ENCODE data around the gene NLRC5. TPM values are rescaled to one million over a fixed set of nuclear protein-coding genes. Genes with fewer than 3 reads are reported as not detected.
A peak's percentile ranks its signal among the peaks of the same experiment; 100 is the strongest.

The NLRC5 gene
- total RNA-seq, 2 donors from 2014 or later: 78.1 to 79.7 TPM

DNA sequence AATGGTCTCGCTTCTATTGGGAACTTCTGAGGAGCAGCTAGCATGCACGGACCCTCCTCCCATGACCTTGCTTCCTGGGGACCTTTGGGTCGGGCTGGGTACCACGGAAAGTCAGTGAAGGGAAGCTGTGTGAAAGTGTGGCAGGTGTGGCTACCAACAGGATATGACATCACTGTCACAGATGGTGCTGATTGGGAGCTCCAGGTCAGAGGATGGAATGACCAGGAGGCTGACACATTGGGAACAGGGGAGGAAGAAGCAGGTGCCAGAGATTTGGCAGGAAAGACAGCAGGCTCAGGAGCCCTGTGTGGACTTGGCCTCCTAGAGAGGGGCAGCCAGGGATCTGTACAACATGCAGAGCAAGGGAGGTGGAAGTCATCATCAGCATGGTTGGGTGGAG is 137.1 kb downstream of the NLRC5 start:
- intact Hi-C loops (cut with DNase I): loop anchor here (2.0 kb wide), 1 partner anchor 28 kb away; no protein-coding TSS in a partner anchor
- Histone ChIP-seq H3K36me3 (no peaks in the 10 kb centered on the region), H3K9me3 (no peaks in the 10 kb centered on the region), H3K27me3 (no peaks in the 10 kb centered on the region), H3K9ac (ENCODE audit: low read depth in 2 of 2, low read length in 2 of 2) (no peak overlapping the region), H3K4me3 (no peak overlapping the region), H3K4me1 (peaks cover 3% of the 10 kb centered on the region), H3K27ac (no peak overlapping the region)
- TF ChIP-seq, protein P1, sequence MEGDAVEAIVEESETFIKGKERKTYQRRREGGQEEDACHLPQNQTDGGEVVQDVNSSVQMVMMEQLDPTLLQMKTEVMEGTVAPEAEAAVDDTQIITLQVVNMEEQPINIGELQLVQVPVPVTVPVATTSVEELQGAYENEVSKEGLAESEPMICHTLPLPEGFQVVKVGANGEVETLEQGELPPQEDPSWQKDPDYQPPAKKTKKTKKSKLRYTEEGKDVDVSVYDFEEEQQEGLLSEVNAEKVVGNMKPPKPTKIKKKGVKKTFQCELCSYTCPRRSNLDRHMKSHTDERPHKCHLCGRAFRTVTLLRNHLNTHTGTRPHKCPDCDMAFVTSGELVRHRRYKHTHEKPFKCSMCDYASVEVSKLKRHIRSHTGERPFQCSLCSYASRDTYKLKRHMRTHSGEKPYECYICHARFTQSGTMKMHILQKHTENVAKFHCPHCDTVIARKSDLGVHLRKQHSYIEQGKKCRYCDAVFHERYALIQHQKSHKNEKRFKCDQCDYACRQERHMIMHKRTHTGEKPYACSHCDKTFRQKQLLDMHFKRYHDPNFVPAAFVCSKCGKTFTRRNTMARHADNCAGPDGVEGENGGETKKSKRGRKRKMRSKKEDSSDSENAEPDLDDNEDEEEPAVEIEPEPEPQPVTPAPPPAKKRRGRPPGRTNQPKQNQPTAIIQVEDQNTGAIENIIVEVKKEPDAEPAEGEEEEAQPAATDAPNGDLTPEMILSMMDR (IDR thresholded peaks at IDR 0.05): no peak
- no peak for DNase-seq

- Histone ChIP-seq H3K9ac (ENCODE audit: low read depth in 2 of 2, low read length in 2 of 2) (no peak overlapping the region), H3K4me3 (no peak overlapping the region), H3K4me1 (peaks cover 11% of the 10 kb centered on the region), H3K9me3 (no peaks in the 10 kb centered on the region), H3K27ac (no peak overlapping the region), H3K27me3 (no peaks in the 10 kb centered on the region), H3K36me3 (no peaks in the 10 kb centered on the region)
- TF ChIP-seq, protein P1 (IDR thresholded peaks at IDR 0.05): no peak
- no peak for DNase-seq
- intact Hi-C loops (cut with DNase I): loop anchor here (2.0 kb wide), 1 partner anchor 28 kb away; no protein-coding TSS in a partner anchor
Measured at GRCh38 chr16:57127037-57127763, 137.8 kb downstream of the NLRC5 start.

GRCh38 chr16:57127836-57128235 is 138.5 kb downstream of the NLRC5 start:
- H3K9me3 ChIP-seq: no peaks in the 10 kb centered on the region
- TF ChIP-seq, protein P1 (IDR thresholded peaks at IDR 0.05): no peak
- H3K27ac ChIP-seq: no peak overlapping the region
- H3K27me3 ChIP-seq: no peaks in the 10 kb centered on the region
- H3K9ac ChIP-seq (ENCODE audit: low read depth in 2 of 2, low read length in 2 of 2): no peak overlapping the region
- intact Hi-C loops (cut with DNase I): loop anchor here (2.0 kb wide), 1 partner anchor 29 kb away; no protein-coding TSS in a partner anchor
- no peak overlapping the region for H3K4me3 ChIP-seq
- H3K4me1 ChIP-seq: peaks cover 15% of the 10 kb centered on the region
- no peak for DNase-seq
- H3K36me3 ChIP-seq: no peaks in the 10 kb centered on the region

- H3K4me3 ChIP-seq: no peak overlapping the region
- no peaks in the 10 kb centered on the region for H3K36me3 ChIP-seq
- DNase-seq: no peak
- H3K4me1 ChIP-seq: peaks cover 23% of the 10 kb centered on the region
- no peaks in the 10 kb centered on the region for H3K9me3 ChIP-seq
- H3K9ac ChIP-seq (ENCODE audit: low read depth in 2 of 2, low read length in 2 of 2): no peak overlapping the region
- H3K27ac ChIP-seq: no peak overlapping the region
- intact Hi-C loops (cut with DNase I): no loop called here
- no peaks in the 10 kb centered on the region for H3K27me3 ChIP-seq
- TF ChIP-seq, protein P1 (IDR thresholded peaks at IDR 0.05): no peak
Measured at GRCh38 chr16:57128771-57129389, 139.5 kb downstream of the NLRC5 start.

DNA sequence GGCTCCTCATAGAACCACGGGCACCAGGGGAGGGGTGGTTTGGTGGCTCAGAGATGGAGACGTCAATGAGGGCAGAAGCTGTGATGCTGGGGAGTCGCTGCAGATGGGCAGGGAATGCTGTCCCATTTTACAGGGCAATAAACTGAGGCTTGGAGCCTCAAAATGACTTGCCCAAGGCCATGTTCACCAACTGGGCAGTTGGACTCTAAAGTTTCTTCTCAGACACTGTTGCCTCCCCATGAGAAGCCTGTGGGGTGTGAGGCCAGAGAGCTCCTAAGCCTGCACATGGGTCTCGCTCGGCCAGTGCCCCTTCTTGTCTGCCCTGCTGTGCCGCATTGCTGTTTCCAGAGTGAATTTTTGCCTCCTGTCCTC is 141.6 kb downstream of the NLRC5 start:
- H3K27ac ChIP-seq: peak overlapping the region; percentile 83
- peak overlapping the region in 1 of 2 donors; percentile 68 for H3K9ac ChIP-seq (ENCODE audit: low read depth in 2 of 2, low read length in 2 of 2)

More for the DNA sequence above, 141.6 kb downstream of the NLRC5 start:
- Histone ChIP-seq H3K4me1 (peaks cover 39% of the 10 kb centered on the region), H3K4me3 (no peak overlapping the region), H3K9me3 (no peaks in the 10 kb centered on the region), H3K36me3 (no peaks in the 10 kb centered on the region), H3K27me3 (no peaks in the 10 kb centered on the region)
- TF ChIP-seq, protein P1 (IDR thresholded peaks at IDR 0.05): no peak
- no peak for DNase-seq
- intact Hi-C loops (cut with DNase I): no loop called here
